Measurements from ENCODE around the gene CEBPE. TPM values are rescaled to one million over a fixed set of nuclear protein-coding genes. Genes with fewer than 3 reads are reported as not detected.

Gene CEBPE
- total RNA-seq, 2 experiments from 2014 or later = 1.1 to 2.3 TPM

- no TSS peak for BruUV-seq (replicated peaks)
- H2AFZ ChIP-seq (ENCODE audit: low read length) = no peak overlapping the region
- POLR2A ChIA-PET = no interaction called here
- intact Hi-C loops (cut with micrococcal nuclease; ENCODE audit: unreplicated experiment) = no loop called here
- H4K20me1 ChIP-seq (ENCODE audit: insufficient read depth, low read length) = no peaks in the 10 kb centered on the region
- H3K9me3 ChIP-seq (ENCODE audit: low read length) = no peaks in the 10 kb centered on the region
- no peak for DNase-seq (ENCODE audit: low spot score)
- no peak overlapping the region for H3K4me2 ChIP-seq (ENCODE audit: low read length)
- no peaks in the 10 kb centered on the region for H3K4me1 ChIP-seq (ENCODE audit: insufficient read depth, low read length, poor library complexity, severe bottlenecking)
- no peaks in the 10 kb centered on the region for H3K79me2 ChIP-seq (ENCODE audit: insufficient read depth, low read depth, low read length)
- H3K4me3 ChIP-seq (ENCODE audit: low read depth, low read length, poor library complexity, severe bottlenecking) = no peak overlapping the region
- H3K27ac ChIP-seq (ENCODE audit: low read depth, low read length, poor library complexity, severe bottlenecking) = no peak overlapping the region
- TF ChIP-seq, protein P1, sequence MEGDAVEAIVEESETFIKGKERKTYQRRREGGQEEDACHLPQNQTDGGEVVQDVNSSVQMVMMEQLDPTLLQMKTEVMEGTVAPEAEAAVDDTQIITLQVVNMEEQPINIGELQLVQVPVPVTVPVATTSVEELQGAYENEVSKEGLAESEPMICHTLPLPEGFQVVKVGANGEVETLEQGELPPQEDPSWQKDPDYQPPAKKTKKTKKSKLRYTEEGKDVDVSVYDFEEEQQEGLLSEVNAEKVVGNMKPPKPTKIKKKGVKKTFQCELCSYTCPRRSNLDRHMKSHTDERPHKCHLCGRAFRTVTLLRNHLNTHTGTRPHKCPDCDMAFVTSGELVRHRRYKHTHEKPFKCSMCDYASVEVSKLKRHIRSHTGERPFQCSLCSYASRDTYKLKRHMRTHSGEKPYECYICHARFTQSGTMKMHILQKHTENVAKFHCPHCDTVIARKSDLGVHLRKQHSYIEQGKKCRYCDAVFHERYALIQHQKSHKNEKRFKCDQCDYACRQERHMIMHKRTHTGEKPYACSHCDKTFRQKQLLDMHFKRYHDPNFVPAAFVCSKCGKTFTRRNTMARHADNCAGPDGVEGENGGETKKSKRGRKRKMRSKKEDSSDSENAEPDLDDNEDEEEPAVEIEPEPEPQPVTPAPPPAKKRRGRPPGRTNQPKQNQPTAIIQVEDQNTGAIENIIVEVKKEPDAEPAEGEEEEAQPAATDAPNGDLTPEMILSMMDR (conservative IDR thresholded peaks at IDR 0.05; ENCODE audit: low read length) = no peak
- no peak for TF ChIP-seq EZH2phosphoT487 (IDR thresholded peaks at IDR 0.05; ENCODE audit: borderline replicate concordance, low read depth, low read length)
- no peaks in the 10 kb centered on the region for H3K36me3 ChIP-seq (ENCODE audit: insufficient read depth, low read length)
- no peaks in the 10 kb centered on the region for H3K9me2 ChIP-seq (ENCODE audit: insufficient read depth, low read length)
- CTCF ChIA-PET (ENCODE audit: unreplicated experiment) = no interaction called here
Measured at GRCh38 chr14:23160924-23161522, 42.0 kb upstream of the CEBPE start.

- no peak for TF ChIP-seq EZH2phosphoT487 (IDR thresholded peaks at IDR 0.05; ENCODE audit: borderline replicate concordance, low read depth, low read length)
- TF ChIP-seq, protein P1 (conservative IDR thresholded peaks at IDR 0.05; ENCODE audit: low read length) = no peak
- intact Hi-C loops (cut with micrococcal nuclease; ENCODE audit: unreplicated experiment) = no loop called here
- no peaks in the 10 kb centered on the region for H3K9me2 ChIP-seq (ENCODE audit: insufficient read depth, low read length)
- no peaks in the 10 kb centered on the region for H3K36me3 ChIP-seq (ENCODE audit: insufficient read depth, low read length)
- no peaks in the 10 kb centered on the region for H4K20me1 ChIP-seq (ENCODE audit: insufficient read depth, low read length)
- no peak overlapping the region for H3K4me3 ChIP-seq (ENCODE audit: low read depth, low read length, poor library complexity, severe bottlenecking)
- H3K27ac ChIP-seq (ENCODE audit: low read depth, low read length, poor library complexity, severe bottlenecking) = no peak overlapping the region
- H2AFZ ChIP-seq (ENCODE audit: low read length) = no peak overlapping the region
- no peaks in the 10 kb centered on the region for H3K4me1 ChIP-seq (ENCODE audit: insufficient read depth, low read length, poor library complexity, severe bottlenecking)
- H3K4me2 ChIP-seq (ENCODE audit: low read length) = no peak overlapping the region
- CTCF ChIA-PET (ENCODE audit: unreplicated experiment) = no interaction called here
- POLR2A ChIA-PET = interaction anchor here (0.6 to 1.4 kb wide), 3 partner anchors 24 to 281 kb away, joined by 3 to 4 read pairs (median 3); partner anchors contain the start of gene C14orf119
- no TSS peak for BruUV-seq (replicated peaks)
- no peaks in the 10 kb centered on the region for H3K9me3 ChIP-seq (ENCODE audit: low read length)
- no peak for DNase-seq (ENCODE audit: low spot score)
- no peaks in the 10 kb centered on the region for H3K79me2 ChIP-seq (ENCODE audit: insufficient read depth, low read depth, low read length)
Measured at GRCh38 chr14:23159532-23159931, 40.5 kb upstream of the CEBPE start.

DNA sequence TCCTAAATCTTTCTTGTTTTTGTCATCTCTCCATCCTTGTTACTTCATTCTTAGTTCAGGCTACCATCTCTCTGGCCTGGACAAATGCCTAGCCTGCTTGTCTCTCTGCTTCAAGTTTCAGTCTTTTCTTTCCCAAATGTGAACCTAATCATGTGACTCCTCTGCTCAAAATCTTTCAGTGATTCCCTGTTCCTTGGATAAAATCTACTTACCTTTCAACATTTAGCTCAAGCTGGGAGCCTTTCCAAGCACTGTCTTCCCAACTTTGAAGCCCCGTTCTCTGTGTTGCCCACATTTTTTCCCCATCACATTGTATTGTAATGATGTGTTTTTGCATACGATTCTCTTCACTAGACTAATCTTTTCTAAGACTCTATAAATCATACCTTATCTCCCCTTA lies 39.7 kb upstream of the CEBPE start:
- DNase-seq (ENCODE audit: low spot score) = no peak
- TF ChIP-seq, protein P1 (conservative IDR thresholded peaks at IDR 0.05; ENCODE audit: low read length) = no peak
- no peak for TF ChIP-seq EZH2phosphoT487 (IDR thresholded peaks at IDR 0.05; ENCODE audit: borderline replicate concordance, low read depth, low read length)
- ChIA-PET POLR2A (interaction anchor here (0.9 to 1.2 kb wide), 2 partner anchors 16 to 24 kb away, joined by 3 to 4 read pairs; no protein-coding TSS in a partner anchor), CTCF (ENCODE audit: unreplicated experiment) (no interaction called here)
- no peaks in the 10 kb centered on the region for H3K36me3 ChIP-seq (ENCODE audit: insufficient read depth, low read length)
- H3K9me3 ChIP-seq (ENCODE audit: low read length) = no peaks in the 10 kb centered on the region
- H3K9me2 ChIP-seq (ENCODE audit: insufficient read depth, low read length) = no peaks in the 10 kb centered on the region
- no peak overlapping the region for H3K27ac ChIP-seq (ENCODE audit: low read depth, low read length, poor library complexity, severe bottlenecking)
- no peaks in the 10 kb centered on the region for H3K4me1 ChIP-seq (ENCODE audit: insufficient read depth, low read length, poor library complexity, severe bottlenecking)
- no TSS peak for BruUV-seq (replicated peaks)
- no peaks in the 10 kb centered on the region for H3K79me2 ChIP-seq (ENCODE audit: insufficient read depth, low read depth, low read length)
- H3K4me3 ChIP-seq (ENCODE audit: low read depth, low read length, poor library complexity, severe bottlenecking) = no peak overlapping the region
- intact Hi-C loops (cut with micrococcal nuclease; ENCODE audit: unreplicated experiment) = no loop called here
- no peak overlapping the region for H2AFZ ChIP-seq (ENCODE audit: low read length)
- H4K20me1 ChIP-seq (ENCODE audit: insufficient read depth, low read length) = no peaks in the 10 kb centered on the region
- H3K4me2 ChIP-seq (ENCODE audit: low read length) = no peak overlapping the region
